ENCODE results near the gene ASGR1. TPM values are rescaled to one million over a fixed set of nuclear protein-coding genes. Genes with fewer than 3 reads are reported as not detected.

The ASGR1 gene
- total RNA-seq, 4 donors from 2014 or later = 0.54 to 1.2 TPM; not detected in 2

GRCh38 chr17:7137171-7137943 lies 41.8 kb downstream of the ASGR1 start:
- WGBS, 2 donors (ENCODE audit: low coverage in 1 of 2) = 20 to 27% methylated on average over 7 to 8 of the region's 13 CpGs
- no peak overlapping the region for H3K27ac ChIP-seq
- H3K4me1 ChIP-seq = peaks cover 0 to 7% (median 0%) of the 10 kb centered on the region in 3 donors
- H3K36me3 ChIP-seq = no peaks in the 10 kb centered on the region
- no peak overlapping the region for H3K4me3 ChIP-seq
- H3K9me3 ChIP-seq = no peaks in the 10 kb centered on the region
- peak; percentile 32 for ATAC-seq
- peaks cover 92% of the 10 kb centered on the region for H3K27me3 ChIP-seq
- TF ChIP-seq CTCF (IDR thresholded peaks at IDR 0.05) (no peak), POLR2A (IDR thresholded peaks at IDR 0.05) (no peak), POLR2AphosphoS5 (IDR thresholded peaks at IDR 0.05) (no peak), EP300 (IDR thresholded peaks at IDR 0.05) (no peak)

DNA sequence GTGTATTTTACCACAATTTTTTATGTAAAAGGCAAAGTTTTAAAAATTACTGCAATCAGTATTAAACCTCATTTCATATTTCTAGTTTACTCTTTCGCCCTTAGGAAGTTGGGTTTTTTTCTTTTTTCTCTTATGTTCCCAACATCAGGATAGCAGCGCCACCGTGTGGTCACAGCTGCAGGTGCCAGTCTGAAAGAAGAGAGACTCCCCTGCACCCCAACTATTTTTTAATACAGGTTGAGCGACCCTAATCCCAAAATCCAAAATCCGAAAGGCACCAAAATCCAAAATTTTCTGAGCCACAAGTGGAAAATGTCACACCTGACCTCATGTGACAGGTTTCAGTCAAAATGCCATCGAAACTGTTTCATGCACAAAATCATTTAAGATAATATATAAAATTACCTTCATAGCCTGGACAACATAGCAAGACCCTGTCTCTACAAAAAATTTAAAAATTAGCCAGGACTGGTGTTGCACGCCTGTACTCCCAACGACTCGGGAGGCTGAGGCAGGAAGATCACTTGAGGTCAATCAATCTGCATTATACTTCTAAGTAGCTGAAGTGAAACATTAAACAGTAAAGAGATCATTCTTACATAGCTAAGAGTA lies 42.8 kb downstream of the ASGR1 start:
- peaks cover 97% of the 10 kb centered on the region for H3K27me3 ChIP-seq
- no peak overlapping the region for H3K4me3 ChIP-seq
- TF ChIP-seq EP300 (IDR thresholded peaks at IDR 0.05) (no peak), POLR2A (IDR thresholded peaks at IDR 0.05) (no peak), CTCF (IDR thresholded peaks at IDR 0.05) (peak in 3 of 4 experiments; percentile 77 to 92 (median 88)), POLR2AphosphoS5 (IDR thresholded peaks at IDR 0.05) (no peak)
- peaks cover 0 to 7% (median 0%) of the 10 kb centered on the region in 3 donors for H3K4me1 ChIP-seq
- H3K9me3 ChIP-seq = no peaks in the 10 kb centered on the region
- no peaks in the 10 kb centered on the region for H3K36me3 ChIP-seq
- ATAC-seq = no peak
- no peak overlapping the region for H3K27ac ChIP-seq
- 21 to 43% methylated on average over 6 to 9 of the region's 9 CpGs for WGBS, 2 donors (ENCODE audit: low coverage in 1 of 2)

DNA sequence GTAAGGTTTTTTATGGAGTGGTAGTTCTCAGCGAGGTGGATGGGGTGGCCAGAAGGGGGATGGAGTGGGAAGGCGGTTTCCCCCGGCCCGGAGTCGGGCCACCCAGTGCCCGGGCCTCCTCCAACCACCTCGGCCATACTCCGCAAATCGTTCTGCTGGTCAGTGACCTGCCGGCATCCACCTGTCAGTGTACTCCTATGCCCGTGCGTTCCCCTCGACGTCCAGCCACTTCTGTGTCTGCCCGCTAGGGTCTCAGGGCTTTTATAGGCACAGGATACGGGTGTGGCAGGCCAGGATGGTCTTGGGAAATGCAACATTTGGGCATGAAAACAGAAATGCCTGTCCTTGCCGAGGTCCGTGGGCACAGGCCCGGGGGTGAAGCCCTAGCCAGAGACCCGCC lies 45.3 kb downstream of the ASGR1 start:
- peaks cover 97% of the 10 kb centered on the region for H3K27me3 ChIP-seq
- no peak for ATAC-seq

GRCh38 chr17:7133424-7133823 lies 45.7 kb downstream of the ASGR1 start:
- H3K4me1 ChIP-seq = peaks cover 0 to 7% (median 0%) of the 10 kb centered on the region in 3 donors
- WGBS, 2 donors (ENCODE audit: low coverage in 1 of 2) = 16 to 20% methylated on average over 3 to 10 of the region's 19 CpGs
- ATAC-seq = no peak
- H3K27me3 ChIP-seq = peaks cover 96% of the 10 kb centered on the region
- no peaks in the 10 kb centered on the region for H3K9me3 ChIP-seq
- H3K4me3 ChIP-seq = no peak overlapping the region
- no peak overlapping the region for H3K27ac ChIP-seq
- no peaks in the 10 kb centered on the region for H3K36me3 ChIP-seq
- TF ChIP-seq POLR2AphosphoS5 (IDR thresholded peaks at IDR 0.05) (no peak), CTCF (IDR thresholded peaks at IDR 0.05) (peak in 3 of 4 experiments; percentile 19 to 26 (median 24))

More for the DNA sequence above, 45.3 kb downstream of the ASGR1 start:
- no peaks in the 10 kb centered on the region for H3K36me3 ChIP-seq
- no peak overlapping the region for H3K4me3 ChIP-seq
- H3K27ac ChIP-seq = no peak overlapping the region
- no CpG with 5 or more reads among the region's 20 CpGs for WGBS, 2 donors (ENCODE audit: low coverage in 1 of 2)
- no peaks in the 10 kb centered on the region for H3K9me3 ChIP-seq
- H3K4me1 ChIP-seq = peaks cover 0 to 7% (median 0%) of the 10 kb centered on the region in 3 donors
- TF ChIP-seq CTCF (IDR thresholded peaks at IDR 0.05) (no peak), POLR2A (IDR thresholded peaks at IDR 0.05) (no peak), EP300 (IDR thresholded peaks at IDR 0.05) (no peak), POLR2AphosphoS5 (IDR thresholded peaks at IDR 0.05) (no peak)
